Osteocyte (in vitro differentiated cells): Measurements from ENCODE around the gene RPS6KA2. TPM values are rescaled to one million over a fixed set of nuclear protein-coding genes. Genes with fewer than 3 reads are reported as not detected.

Source experiments
- DNase-seq: peaks from one replicate; pipeline ENCODE4 v3.0.0; 2021; ENCODE audit warnings: mixed read lengths; ENCODE audit not compliant: unreplicated experiment; ENCODE audit errors: extremely low spot score
- H3K27ac Mint-ChIP-seq: one replicate; pipeline ENCODE4 v1.8.0; 2021; ENCODE audit warnings: mild to moderate bottlenecking, mixed read lengths; ENCODE audit not compliant: unreplicated experiment
- H3K27me3 Mint-ChIP-seq: one replicate; pipeline ENCODE4 v1.8.0; 2021; ENCODE audit warnings: mixed read lengths; ENCODE audit not compliant: unreplicated experiment
- H3K36me3 Mint-ChIP-seq: one replicate; pipeline ENCODE4 v1.8.0; 2021; ENCODE audit warnings: mixed read lengths; ENCODE audit not compliant: unreplicated experiment
- H3K4me1 Mint-ChIP-seq: one replicate; pipeline ENCODE4 v1.8.0; 2021; ENCODE audit warnings: mixed read lengths; ENCODE audit not compliant: unreplicated experiment
- H3K4me3 Mint-ChIP-seq: one replicate; pipeline ENCODE4 v1.8.0; 2021; ENCODE audit warnings: mild to moderate bottlenecking, moderate library complexity, mixed read lengths; ENCODE audit not compliant: unreplicated experiment
- H3K9me3 Mint-ChIP-seq: one replicate; pipeline ENCODE4 v1.8.0; 2021; ENCODE audit warnings: mixed read lengths; ENCODE audit not compliant: unreplicated experiment
- total RNA-seq: library from RNA; stranded (reverse); gene quantifications from 2 replicates; pipeline ENCODE4 v1.2.1, GENCODE V29; 2021
- TF ChIP-seq, protein P1 (sequence below): fragments of 200-600 bp; sonication (generic); IDR thresholded peaks from 2 replicates; pipeline ENCODE4 v1.5.0; 2021; ENCODE audit warnings: antibody characterized with exemption, mild to moderate bottlenecking, moderate library complexity

The RPS6KA2 gene
- total RNA-seq, 1 donor from 2014 or later, result 89.9 TPM

DNA sequence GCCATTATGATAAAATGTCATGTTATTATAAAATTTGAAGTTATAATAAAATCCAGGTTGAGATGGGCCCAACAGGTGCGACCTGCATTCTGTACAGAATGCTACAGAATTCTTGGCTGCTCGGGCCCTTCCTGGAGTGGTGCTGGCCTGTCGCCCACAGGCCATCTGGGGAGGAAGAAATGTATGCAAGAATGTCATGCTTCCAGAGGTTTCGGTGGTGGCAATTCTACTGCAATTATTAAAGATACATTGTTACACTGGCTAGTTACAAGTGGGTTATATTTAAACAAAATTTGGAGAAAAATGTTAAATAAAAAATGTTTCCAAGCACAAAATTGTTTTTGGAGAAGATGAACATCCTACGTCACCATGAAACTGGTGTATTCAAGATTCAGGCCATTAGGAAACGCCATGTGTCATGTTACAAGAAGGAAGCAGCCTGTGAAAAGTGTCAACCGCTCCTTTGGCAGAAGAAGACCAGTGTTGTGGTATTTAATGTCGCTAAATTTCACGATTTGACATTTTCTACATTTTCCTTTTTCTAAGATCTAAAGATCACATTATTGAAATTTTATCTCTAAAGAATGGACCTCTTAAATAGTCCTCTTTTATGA is 47.7 kb downstream of the RPS6KA2 start:
- Mint-ChIP-seq H3K36me3 (peaks cover 22% of the 10 kb centered on the region), H3K9me3 (peaks cover 6% of the 10 kb centered on the region), H3K4me3 (no peak overlapping the region), H3K4me1 (peaks cover 8% of the 10 kb centered on the region), H3K27me3 (no peaks in the 10 kb centered on the region), H3K27ac (no peak overlapping the region)
- TF ChIP-seq, protein P1, sequence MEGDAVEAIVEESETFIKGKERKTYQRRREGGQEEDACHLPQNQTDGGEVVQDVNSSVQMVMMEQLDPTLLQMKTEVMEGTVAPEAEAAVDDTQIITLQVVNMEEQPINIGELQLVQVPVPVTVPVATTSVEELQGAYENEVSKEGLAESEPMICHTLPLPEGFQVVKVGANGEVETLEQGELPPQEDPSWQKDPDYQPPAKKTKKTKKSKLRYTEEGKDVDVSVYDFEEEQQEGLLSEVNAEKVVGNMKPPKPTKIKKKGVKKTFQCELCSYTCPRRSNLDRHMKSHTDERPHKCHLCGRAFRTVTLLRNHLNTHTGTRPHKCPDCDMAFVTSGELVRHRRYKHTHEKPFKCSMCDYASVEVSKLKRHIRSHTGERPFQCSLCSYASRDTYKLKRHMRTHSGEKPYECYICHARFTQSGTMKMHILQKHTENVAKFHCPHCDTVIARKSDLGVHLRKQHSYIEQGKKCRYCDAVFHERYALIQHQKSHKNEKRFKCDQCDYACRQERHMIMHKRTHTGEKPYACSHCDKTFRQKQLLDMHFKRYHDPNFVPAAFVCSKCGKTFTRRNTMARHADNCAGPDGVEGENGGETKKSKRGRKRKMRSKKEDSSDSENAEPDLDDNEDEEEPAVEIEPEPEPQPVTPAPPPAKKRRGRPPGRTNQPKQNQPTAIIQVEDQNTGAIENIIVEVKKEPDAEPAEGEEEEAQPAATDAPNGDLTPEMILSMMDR, result no peak
- DNase-seq, result peak; percentile 60

DNA sequence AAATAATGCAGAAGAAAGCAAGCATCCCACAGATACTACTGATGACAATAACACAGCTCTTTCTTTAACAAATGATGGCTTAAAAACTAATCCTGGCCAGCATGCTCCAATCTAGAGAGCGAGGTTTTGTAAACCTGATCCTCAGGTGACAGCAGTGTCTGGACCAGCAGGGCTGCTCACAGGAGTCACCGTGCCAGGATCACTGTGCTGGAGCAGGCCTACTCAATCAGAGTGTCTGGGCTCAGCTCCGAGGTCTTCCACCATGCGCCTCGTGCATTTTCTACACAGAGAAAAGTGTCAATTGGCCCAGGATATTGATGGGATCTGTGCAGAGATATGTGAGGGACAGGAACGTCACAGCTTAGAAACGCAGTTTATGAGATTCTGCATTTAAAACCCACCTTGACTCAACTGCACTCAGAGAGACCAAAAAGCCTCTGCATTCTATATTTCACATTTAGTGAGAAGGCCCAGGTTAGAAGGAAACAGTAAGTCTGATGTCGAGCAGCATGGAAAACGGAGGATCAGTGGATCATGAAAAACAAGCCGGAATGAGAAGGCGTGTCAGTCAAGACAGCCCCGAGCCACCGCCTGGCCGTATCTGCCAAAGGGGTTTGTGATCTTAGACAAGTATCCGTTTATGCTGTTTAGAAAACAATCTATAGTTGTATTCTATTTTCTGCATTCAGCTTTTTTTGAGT is 48.4 kb downstream of the RPS6KA2 start:
- peak; percentile 60 for DNase-seq
- Mint-ChIP-seq H3K27me3 (no peaks in the 10 kb centered on the region), H3K4me1 (peaks cover 9% of the 10 kb centered on the region), H3K9me3 (peaks cover 6% of the 10 kb centered on the region), H3K4me3 (no peak overlapping the region), H3K27ac (no peak overlapping the region), H3K36me3 (peaks cover 20% of the 10 kb centered on the region)
- TF ChIP-seq, protein P1, result no peak

DNA sequence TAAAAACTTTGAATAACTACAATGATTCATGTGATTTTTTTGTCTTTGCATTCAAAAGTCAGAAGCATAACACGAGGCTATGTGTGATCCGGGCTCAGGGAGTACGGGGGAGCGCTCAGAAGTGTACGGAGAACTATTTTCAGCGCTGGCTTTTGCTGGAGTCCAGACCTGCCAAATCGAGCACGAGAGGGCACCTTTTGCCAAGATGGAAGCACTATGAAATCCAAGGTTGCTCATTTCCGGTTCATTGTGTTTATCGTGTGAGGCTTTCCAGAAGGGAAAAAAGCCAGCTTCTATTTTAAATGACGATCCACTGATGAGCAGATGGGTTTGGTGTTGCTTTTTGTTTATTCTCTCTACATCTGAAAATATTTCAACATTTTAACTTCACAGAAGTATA is 51.8 kb downstream of the RPS6KA2 start:
- Mint-ChIP-seq H3K9me3 (peaks cover 6% of the 10 kb centered on the region), H3K27ac (no peak overlapping the region), H3K4me3 (no peak overlapping the region), H3K36me3 (peaks cover 20% of the 10 kb centered on the region), H3K27me3 (no peaks in the 10 kb centered on the region), H3K4me1 (peaks cover 37% of the 10 kb centered on the region)
- no peak for DNase-seq
- TF ChIP-seq, protein P1, result no peak

DNA sequence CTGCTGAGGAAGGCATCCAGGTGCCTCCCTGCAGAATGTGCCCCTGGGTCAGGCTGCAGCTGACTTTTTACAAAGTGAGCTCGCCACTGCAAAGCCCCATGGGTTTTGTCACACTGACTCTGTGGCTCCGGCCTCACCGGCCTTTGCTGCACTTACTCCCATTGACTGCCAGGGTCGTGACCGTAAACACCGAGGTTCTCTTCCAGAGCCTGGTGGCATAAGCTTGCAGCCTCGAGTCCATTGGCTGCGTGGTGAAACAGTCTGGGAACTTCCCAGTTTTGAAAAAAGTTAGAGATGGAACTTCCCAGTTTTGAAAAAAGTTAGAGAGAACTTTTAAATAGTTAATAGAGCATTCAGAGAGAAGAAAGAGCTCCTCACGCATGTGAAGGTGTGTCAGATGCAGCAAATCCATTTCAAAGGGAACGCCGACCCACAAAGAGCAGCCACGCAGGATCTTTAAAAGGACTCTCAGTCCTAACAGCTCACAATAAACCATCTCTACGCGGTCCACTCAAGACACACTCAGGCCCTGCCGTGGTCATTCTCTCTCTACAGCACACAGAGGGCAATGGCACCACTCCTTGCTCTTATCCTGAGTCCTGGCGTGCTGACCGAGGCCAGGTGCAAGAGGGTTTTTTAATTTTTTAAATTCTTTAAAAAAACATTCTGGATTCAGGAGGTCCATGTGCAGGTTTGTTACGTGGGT is 53.4 kb downstream of the RPS6KA2 start:
- no peaks in the 10 kb centered on the region for H3K27me3 Mint-ChIP-seq
- H3K36me3 Mint-ChIP-seq, result peaks cover 24% of the 10 kb centered on the region
- H3K27ac Mint-ChIP-seq, result no peak overlapping the region
- peaks cover 6% of the 10 kb centered on the region for H3K9me3 Mint-ChIP-seq
- no peak overlapping the region for H3K4me3 Mint-ChIP-seq
- peaks cover 33% of the 10 kb centered on the region for H3K4me1 Mint-ChIP-seq
- TF ChIP-seq, protein P1, result no peak
- DNase-seq, result no peak
